H1 (cell line): ENCODE data around the gene MRPS15. TPM values are rescaled to one million over a fixed set of nuclear protein-coding genes. Genes with fewer than 3 reads are reported as not detected.

ENCODE experiments used
- CTCF ChIA-PET: fragments of 300-600 bp; sonication (Branson Sonifier 250); formaldehyde crosslinking; loops from one replicate; lab custom pipeline; 2021; ENCODE audit not compliant: partially characterized antibody; lab: Charles Lee
- POLR2A ChIA-PET: fragments of 300-600 bp; sonication (Branson Sonifier 250); formaldehyde crosslinking; loops from one replicate; lab custom pipeline; 2021; ENCODE audit warnings: inconsistent platforms; ENCODE audit not compliant: partially characterized antibody; lab: Charles Lee
- DNase-seq, 2 experiments: peaks; one replicate each; pipeline versions ENCODE4 v3.0.0 to v3.0.0-alpha.2; 2010 to 2022; ENCODE audit warnings: low spot score in 2 of 2, low read depth in 1 of 2, mixed read lengths in 1 of 2
- FAIRE-seq: peaks from 2 replicates; lab custom pipeline; 2011; peaks lifted over from hg19 to GRCh38; lab: Jason Lieb, UNC
- H2AFZ ChIP-seq: 2 replicates; pipeline ENCODE4 v1.8.1; 2012; ENCODE audit warnings: low read length, inconsistent platforms
- H2AK5ac ChIP-seq: 2 replicates; pipeline ENCODE4 v1.6.1; 2013; ENCODE audit warnings: low read depth, low read length
- H2BK120ac ChIP-seq: replicated peaks from 2 replicates; pipeline ENCODE3; 2013; ENCODE audit warnings: low read depth, low read length, inconsistent platforms
- H2BK12ac ChIP-seq: 2 replicates; pipeline ENCODE4 v1.6.1; 2013; ENCODE audit warnings: low read depth, low read length
- H2BK15ac ChIP-seq: 2 replicates; pipeline ENCODE4 v1.6.1; 2013; ENCODE audit warnings: low read length
- H2BK20ac ChIP-seq: 2 replicates; pipeline ENCODE4 v1.6.1; 2013; ENCODE audit warnings: low read length
- H2BK5ac ChIP-seq: 2 replicates; pipeline ENCODE4 v1.6.1; 2013; ENCODE audit warnings: low read depth, low read length
- H3K14ac ChIP-seq: 2 replicates; pipeline ENCODE4 v1.6.1; 2013; ENCODE audit warnings: inconsistent platforms; ENCODE audit not compliant: insufficient read length
- H3K18ac ChIP-seq: 2 replicates; pipeline ENCODE4 v1.6.1; 2013; ENCODE audit warnings: low read length; ENCODE audit errors: extremely low read depth
- H3K23ac ChIP-seq: 2 replicates; pipeline ENCODE4 v1.6.1; 2013; ENCODE audit warnings: inconsistent platforms; ENCODE audit not compliant: insufficient read length
- H3K23me2 ChIP-seq: 2 replicates; pipeline ENCODE4 v1.6.1; 2013; ENCODE audit warnings: low read depth, low read length
- H3K27ac ChIP-seq: 2 replicates; pipeline ENCODE4 v1.6.1; 2011; ENCODE audit warnings: low read depth, low read length, inconsistent platforms
- H3K27me3 ChIP-seq, 4 experiments: replicated peaks in 1 of 4; 1 replicate in 1 of 4; 2 replicates in 3 of 4; pipeline versions ENCODE4 v1.6.1 to v1.8.1; 2011 to 2013; ENCODE audit warnings: low read length in 3 of 4, mild to moderate bottlenecking in 3 of 4, inconsistent platforms in 2 of 4, mixed read lengths in 2 of 4, moderate library complexity in 1 of 4; ENCODE audit not compliant: control insufficient read depth in 3 of 4, insufficient read depth in 3 of 4; ENCODE audit errors: extremely low read depth in 1 of 4
- H3K36me3 ChIP-seq, 4 experiments: 2 replicates each; pipeline versions ENCODE4 v1.6.1 to v1.8.1; 2011 to 2013; ENCODE audit warnings: mild to moderate bottlenecking in 4 of 4, low read length in 3 of 4, moderate library complexity in 2 of 4, control low read depth in 1 of 4, inconsistent platforms in 1 of 4; ENCODE audit not compliant: insufficient read depth in 4 of 4, control insufficient read depth in 2 of 4
- H3K4ac ChIP-seq: replicated peaks from 2 replicates; pipeline ENCODE3; 2013; ENCODE audit warnings: low read length, low read depth, mixed read lengths, inconsistent platforms; ENCODE audit not compliant: insufficient read length
- H3K4me1 ChIP-seq, 4 experiments: replicated peaks in 1 of 4; 1 replicate in 1 of 4; 2 replicates in 3 of 4; pipeline versions ENCODE4 v1.6.1 to v1.8.1; 2011 to 2013; ENCODE audit warnings: low read length in 3 of 4, inconsistent platforms in 2 of 4, mixed read lengths in 1 of 4; ENCODE audit not compliant: insufficient read depth in 4 of 4, control insufficient read depth in 3 of 4
- H3K4me2 ChIP-seq, 2 experiments: 2 replicates each; pipeline versions ENCODE4 v1.6.1 to v1.8.1; 2011 to 2013; ENCODE audit warnings: low read depth in 2 of 2, low read length in 2 of 2, control low read depth in 1 of 2, inconsistent platforms in 1 of 2, mild to moderate bottlenecking in 1 of 2; ENCODE audit not compliant: insufficient read depth in 1 of 2
- H3K4me3 ChIP-seq, 4 experiments: fragments of 200-600, 300-600 bp in 1 of 4; sonication (generic), shearing (Covaris generic), sonication (Bioruptor Twin) in 1 of 4; 2 replicates each; pipeline versions ENCODE4 v1.5.1 to v1.8.1; 2011 to 2016; ENCODE audit warnings: low read length in 4 of 4, low read depth in 3 of 4, control low read depth in 2 of 4, inconsistent platforms in 2 of 4, mild to moderate bottlenecking in 2 of 4, mixed read lengths in 1 of 4, moderate library complexity in 1 of 4; ENCODE audit not compliant: insufficient read depth in 2 of 4; ENCODE audit errors: extremely low read depth in 1 of 4
- H3K56ac ChIP-seq: replicated peaks from 2 replicates; pipeline ENCODE3; 2013; ENCODE audit warnings: low read depth, mild to moderate bottlenecking, mixed read lengths, low read length, inconsistent platforms; ENCODE audit not compliant: insufficient read length
- H3K79me1 ChIP-seq: 2 replicates; pipeline ENCODE4 v1.6.1; 2013; ENCODE audit warnings: low read depth, low read length, control low read depth
- H3K79me2 ChIP-seq, 2 experiments: 2 replicates each; pipeline versions ENCODE4 v1.6.1 to v1.8.1; 2012 to 2013; ENCODE audit warnings: low read length in 2 of 2, mild to moderate bottlenecking in 2 of 2, inconsistent platforms in 1 of 2; ENCODE audit not compliant: insufficient read depth in 2 of 2, control insufficient read depth in 1 of 2
- H3K9ac ChIP-seq, 4 experiments: replicated peaks in 1 of 4; 1 replicate in 1 of 4; 2 replicates in 3 of 4; pipeline versions ENCODE4 v1.6.1 to v1.8.1; 2011 to 2013; ENCODE audit warnings: low read depth in 3 of 4, low read length in 3 of 4, control low read depth in 2 of 4, mild to moderate bottlenecking in 2 of 4, moderate library complexity in 2 of 4, inconsistent platforms in 1 of 4; ENCODE audit errors: extremely low read depth in 1 of 4
- H3K9me3 ChIP-seq, 2 experiments: 2 replicates each; pipeline versions ENCODE4 v1.6.1 to v1.8.1; 2012 to 2013; ENCODE audit warnings: mild to moderate bottlenecking in 2 of 2, moderate library complexity in 2 of 2, control low read depth in 1 of 2, inconsistent platforms in 1 of 2, low read depth in 1 of 2, low read length in 1 of 2, mixed read lengths in 1 of 2; ENCODE audit not compliant: insufficient read depth in 2 of 2
- H4K20me1 ChIP-seq, 2 experiments: replicated peaks in 1 of 2; 2 replicates each; pipeline versions ENCODE3 to v1.8.1; 2011 to 2013; ENCODE audit warnings: inconsistent platforms in 2 of 2, low read length in 2 of 2, mild to moderate bottlenecking in 1 of 2; ENCODE audit not compliant: insufficient read depth in 2 of 2, control insufficient read depth in 1 of 2
- H4K5ac ChIP-seq: 2 replicates; pipeline ENCODE4 v1.6.1; 2013; ENCODE audit warnings: low read length, low read depth, mixed read lengths, inconsistent platforms; ENCODE audit not compliant: insufficient read length
- H4K8ac ChIP-seq: 2 replicates; pipeline ENCODE4 v1.8.0; 2013; ENCODE audit warnings: mild to moderate bottlenecking, moderate library complexity, low read length, inconsistent platforms; ENCODE audit not compliant: insufficient read depth; ENCODE audit errors: extremely low read depth
- H4K91ac ChIP-seq: replicated peaks from 2 replicates; pipeline ENCODE3; 2013; ENCODE audit warnings: low read length, mixed read lengths, inconsistent platforms; ENCODE audit not compliant: insufficient read length
- ASH2L ChIP-seq: fragments of 200-600, 300-600 bp; sonication (generic); IDR thresholded peaks from one replicate; pipeline ENCODE4 v1.7.1; 2017; ENCODE audit warnings: low read length
- JUND ChIP-seq: IDR thresholded peaks from 2 replicates; pipeline ENCODE4 v1.6.1; 2011; ENCODE audit warnings: mild to moderate bottlenecking, improper control_type of control experiment, low read length
- WGBS, 2 experiments: shearing (Covaris generic) in 1 of 2; methylation state at CpG; one replicate each; pipeline versions ENCODE4 v1.1.6 to v1.1.7; 2013 to 2015; ENCODE audit warnings: low lambda C conversion rate in 2 of 2, mixed read lengths in 2 of 2, inconsistent platforms in 1 of 2, low coverage in 1 of 2, missing lambda C conversion rate in 1 of 2; ENCODE audit not compliant: insufficient replicate concordance in 2 of 2, insufficient coverage in 1 of 2, insufficient read length in 1 of 2; ENCODE audit errors: extremely low coverage in 1 of 2, missing lambda C conversion rate in 1 of 2; 5-methylcytosine and 5-hydroxymethylcytosine counted together
- polyA plus RNA-seq, 7 experiments: library from polyadenylated mRNA; depleted of rRNA in 3 of 7; stranded (reverse) in 5 of 7; unstranded in 2 of 7; fragments of >200 nt in 5 of 7; fragments of 200-250 nt in 2 of 7; gene quantifications; 1 replicate in 5 of 7; 2 replicates in 1 of 7; 4 replicates in 1 of 7; pipeline versions ENCODE4 v1.2.1 to v1.2.3, GENCODE V29; 2011 to 2013; ENCODE audit warnings: missing spikeins in 2 of 7, mixed read lengths in 2 of 7
- total RNA-seq: library from RNA; stranded (reverse); fragmentation: NEBNext Ultra II Directional; extraction: Animal tissue kit (Norgen Biotek cat#: 25700); gene quantifications from 2 replicates; pipeline ENCODE4 v1.2.1, GENCODE V29; 2021

MRPS15 gene
- total and polyA plus RNA-seq, 2 of the 8 experiments (the other 6 are each of a cell fraction or from before 2014, with no cell fraction given), result 53.6 to 129 TPM

DNA sequence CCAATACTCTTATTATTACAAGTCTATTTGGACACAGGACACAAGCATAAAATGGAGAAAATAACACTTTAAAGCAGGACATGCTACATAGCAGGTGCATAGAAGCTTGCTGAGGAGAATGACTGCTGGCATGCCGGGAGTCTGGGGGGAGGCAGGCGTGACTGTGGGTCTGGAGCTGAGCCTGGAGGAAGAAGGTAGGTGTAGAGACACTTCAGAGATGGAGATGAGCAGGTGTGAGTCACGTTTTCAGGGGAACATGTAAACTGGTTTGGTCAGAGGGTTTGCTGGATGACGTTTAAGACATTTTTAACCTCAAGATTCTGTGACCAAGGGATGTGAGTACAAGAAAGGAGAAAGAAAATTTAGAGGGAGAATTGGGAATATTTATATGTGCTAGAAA, 38.4 kb downstream of the MRPS15 start:
- Histone ChIP-seq H3K79me1 (no peaks in the 10 kb centered on the region), H3K4me1 (no peaks in the 10 kb centered on the region), H3K27me3 (no peaks in the 10 kb centered on the region), H3K27ac (no peak overlapping the region), H2BK5ac (no peak overlapping the region), H3K56ac (no peak overlapping the region), H2AFZ (no peak overlapping the region), H2BK20ac (no peak overlapping the region), H3K23ac (no peak overlapping the region), H4K20me1 (no peaks in the 10 kb centered on the region), H3K4ac (no peak overlapping the region), H2BK120ac (no peak overlapping the region), H2AK5ac (0 out of 2 replicates have a peak overlapping the region, but pooled peaks have one; percentile 53), H3K9ac (no peak overlapping the region), H3K18ac (no peak overlapping the region), H3K14ac (no peak overlapping the region), H3K4me3 (no peak overlapping the region), H4K8ac (no peak overlapping the region), H3K79me2 (no peaks in the 10 kb centered on the region), H3K36me3 (no peaks in the 10 kb centered on the region), H3K4me2 (no peak overlapping the region), H2BK15ac (no peak overlapping the region), H3K9me3 (no peaks in the 10 kb centered on the region), H4K91ac (no peak overlapping the region), H4K5ac (no peak overlapping the region), H3K23me2 (no peaks in the 10 kb centered on the region), H2BK12ac (no peak overlapping the region)
- FAIRE-seq (no peak), DNase-seq (no peak)
- ChIA-PET CTCF (interaction anchor here (0.7 to 1.0 kb wide), 2 partner anchors 9 to 56 kb away, joined by 3 read pairs; no protein-coding TSS in a partner anchor), POLR2A (interaction anchor here (0.7 to 1.4 kb wide), 4 partner anchors 11 to 271 kb away, joined by 3 to 4 read pairs (median 3); partner anchors contain the start of gene OSCP1)
- 79% methylated on average over 4 of the region's 4 CpGs; no CpG with 5 or more reads in 1 of the 2 experiments for WGBS, 2 experiments
- no peak for TF ChIP-seq JUND
- TF ChIP-seq ASH2L, result no peak
